GM18907 (cell line): Measurements from ENCODE around the gene REG1A.

ENCODE experiments used
- ATAC-seq: cut with Tn5 transposase; IDR thresholded peaks from one replicate; pipeline ENCODE4 v1.9.1; 2021; ENCODE audit warnings: mild to moderate bottlenecking, moderate library complexity; ENCODE audit not compliant: unreplicated experiment

Gene REG1A

GRCh38 chr2:79120194-79120713, at the start of gene REG1A:
TSS of gene REG1A (plus strand) at chr2:79120488. CDS start at chr2:79120862, 374 bp downstream.
- no peak for ATAC-seq

GRCh38 chr2:79071078-79071477, 49.2 kb upstream of the REG1A start:
- no peak for ATAC-seq

GRCh38 chr2:79082987-79083386, 37.3 kb upstream of the REG1A start:
- no peak for ATAC-seq

GRCh38 chr2:79083597-79084251, 36.6 kb upstream of the REG1A start:
- no peak for ATAC-seq

- ATAC-seq = no peak
Measured at GRCh38 chr2:79084495-79085135, 35.7 kb upstream of the REG1A start.

- ATAC-seq = no peak
Measured at GRCh38 chr2:79085382-79085781, 34.9 kb upstream of the REG1A start.

- ATAC-seq = no peak
Measured at GRCh38 chr2:79086255-79086654, 34.0 kb upstream of the REG1A start.

GRCh38 chr2:79087785-79088364, 32.4 kb upstream of the REG1A start, which contains the start of gene REG1B:
TSS of gene REG1B (minus strand) at chr2:79087993. CDS start at chr2:79087612, 381 bp downstream.
- no peak for ATAC-seq

GRCh38 chr2:79090693-79091092, 29.6 kb upstream of the REG1A start:
- ATAC-seq = no peak

- no peak for ATAC-seq
Measured at GRCh38 chr2:79097843-79098242, 22.4 kb upstream of the REG1A start.

- no peak for ATAC-seq
Measured at GRCh38 chr2:79099140-79099686, 21.1 kb upstream of the REG1A start.

- ATAC-seq = no peak
Measured at GRCh38 chr2:79100285-79100684, 20.0 kb upstream of the REG1A start.

GRCh38 chr2:79101024-79101423, 19.3 kb upstream of the REG1A start:
- ATAC-seq = no peak

- no peak for ATAC-seq
Measured at GRCh38 chr2:79103214-79103613, 17.1 kb upstream of the REG1A start.

- no peak for ATAC-seq
Measured at GRCh38 chr2:79105259-79105658, 15.0 kb upstream of the REG1A start.

GRCh38 chr2:79112269-79112668, 8.0 kb upstream of the REG1A start:
- ATAC-seq = no peak

- no peak for ATAC-seq
Measured at GRCh38 chr2:79114797-79115494, 5.3 kb upstream of the REG1A start.

- ATAC-seq = no peak
Measured at GRCh38 chr2:79116997-79117928, 3.0 kb upstream of the REG1A start.

- no peak for ATAC-seq
Measured at GRCh38 chr2:79122676-79123075, 2.4 kb downstream of the REG1A start.
